CD4-positive, alpha-beta T cell treated with Interleukin-15 for 1 hour (primary cell): Measurements from ENCODE around the gene ACOT11.

Experiments used
- DNase-seq: peaks from one replicate; pipeline ENCODE4 v3.0.0-alpha.2; 2020

Gene ACOT11

GRCh38 chr1:54538538-54538937, 9.5 kb upstream of the ACOT11 start:
- no peak for DNase-seq

- DNase-seq: no peak
Observed at GRCh38 chr1:54540582-54541295, 7.3 kb upstream of the ACOT11 start.

GRCh38 chr1:54542120-54542961, 5.7 kb upstream of the ACOT11 start:
- peak; percentile 43 for DNase-seq

- DNase-seq: no peak
Observed at GRCh38 chr1:54542962-54543539, 5.0 kb upstream of the ACOT11 start.

- DNase-seq: no peak
Observed at GRCh38 chr1:54543729-54544496, 4.1 kb upstream of the ACOT11 start.

GRCh38 chr1:54545916-54546635, 2.0 kb upstream of the ACOT11 start:
- DNase-seq: no peak

- DNase-seq: no peak
Observed at GRCh38 chr1:54546651-54547401, 1.2 kb upstream of the ACOT11 start.

GRCh38 chr1:54548389-54549044, 489 bp downstream of the ACOT11 start:
- DNase-seq: no peak

- DNase-seq: no peak
Observed at GRCh38 chr1:54549181-54549924, 1.3 kb downstream of the ACOT11 start.

GRCh38 chr1:54551891-54552290, 3.9 kb downstream of the ACOT11 start:
- peak; percentile 4 for DNase-seq

- no peak for DNase-seq
Observed at GRCh38 chr1:54553602-54554313, 5.7 kb downstream of the ACOT11 start.

- no peak for DNase-seq
Observed at GRCh38 chr1:54556110-54556509, 8.1 kb downstream of the ACOT11 start.

GRCh38 chr1:54557671-54558355, 9.8 kb downstream of the ACOT11 start:
- DNase-seq: no peak

- peak; percentile 15 for DNase-seq
Observed at GRCh38 chr1:54558434-54559030, 10.5 kb downstream of the ACOT11 start.

GRCh38 chr1:54559111-54559548, 11.1 kb downstream of the ACOT11 start:
- DNase-seq: peak; percentile 7

- peak; percentile 7 for DNase-seq
Observed at GRCh38 chr1:54559771-54560231, 11.8 kb downstream of the ACOT11 start.

- no peak for DNase-seq
Observed at GRCh38 chr1:54564312-54565112, 16.5 kb downstream of the ACOT11 start.
